Fibroblast of gingiva (primary cell): ENCODE data around the gene IRX2.

Source experiments
- DNase-seq: peaks from one replicate; pipeline ENCODE4 v3.0.0-alpha.2; 2011; ENCODE audit warnings: low read depth

Gene IRX2

DNA sequence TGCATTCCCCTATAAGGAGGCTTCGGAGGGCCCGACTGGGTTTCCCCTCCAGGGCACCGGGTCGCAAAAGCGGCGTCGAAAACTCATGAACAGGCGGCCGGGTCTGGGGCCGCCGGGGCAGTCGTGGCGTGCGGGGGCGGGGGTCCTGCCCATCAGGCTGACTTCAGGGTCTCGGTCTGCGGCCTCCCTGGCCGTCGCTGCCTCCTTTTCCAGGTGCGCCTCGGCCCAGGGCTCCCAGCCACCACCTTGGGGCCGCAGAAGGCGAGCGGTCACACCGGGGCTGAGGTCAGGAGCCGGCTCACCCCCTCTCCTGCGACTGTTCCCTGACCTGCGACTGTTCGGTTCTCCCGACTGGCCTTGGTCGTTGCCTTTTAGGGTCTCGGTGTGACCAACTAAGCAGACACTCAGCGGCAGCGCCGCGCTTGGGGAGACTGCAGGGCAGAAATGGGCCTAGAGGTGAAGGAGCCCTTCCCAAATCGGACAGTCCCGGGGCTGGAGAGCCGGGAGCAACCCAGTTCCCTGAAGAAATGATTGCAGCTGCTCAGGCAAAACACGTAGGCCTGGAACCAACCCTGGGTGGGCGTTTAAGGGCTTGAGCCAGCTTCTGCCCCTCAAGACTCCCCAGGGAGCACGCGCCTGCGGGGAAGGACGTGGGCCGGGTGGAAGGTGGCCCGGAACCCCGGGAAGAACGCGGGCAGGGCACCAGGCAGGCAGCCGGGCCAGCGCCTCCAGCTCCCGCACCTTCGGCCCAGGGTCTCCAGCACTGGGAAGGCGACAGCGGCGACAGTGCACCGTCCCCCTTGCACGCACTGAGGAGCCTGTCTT, 11.2 kb downstream of the IRX2 start:
- no peak for DNase-seq

DNA sequence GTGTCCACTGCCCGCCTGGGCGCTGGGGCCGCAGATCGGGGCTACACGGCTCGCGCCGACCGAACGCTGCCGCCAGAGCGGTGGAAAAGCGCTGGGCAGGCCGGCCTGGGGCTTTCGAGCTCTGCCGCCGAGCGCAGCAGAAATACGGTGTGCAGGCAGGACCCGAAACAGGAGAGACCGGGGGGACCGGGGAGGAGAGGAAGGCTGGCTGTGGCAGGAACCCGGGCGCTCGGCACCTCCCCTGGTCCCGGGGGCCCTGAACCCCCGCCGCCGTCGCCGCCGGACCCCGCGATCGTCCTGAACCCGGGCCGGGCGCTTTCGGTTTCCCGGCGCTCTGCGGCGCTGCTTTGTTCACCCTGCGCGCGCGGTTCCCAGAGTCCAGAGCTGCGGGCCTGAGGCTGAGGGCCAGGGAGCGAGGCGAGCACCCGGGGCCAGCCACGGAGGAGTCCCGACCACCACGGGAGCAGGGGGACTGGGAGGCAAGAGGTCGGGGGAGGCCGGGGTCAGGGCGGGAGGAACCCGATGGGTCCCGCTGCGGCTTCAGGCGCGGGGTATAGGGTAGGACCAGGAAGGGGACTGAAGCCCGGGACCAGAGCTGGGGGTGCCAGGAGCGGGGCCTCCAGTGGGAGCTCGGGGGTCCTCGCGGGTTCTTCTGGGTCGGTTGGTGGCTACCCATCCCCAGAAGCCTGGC, 12.0 kb downstream of the IRX2 start:
- no peak for DNase-seq

DNA sequence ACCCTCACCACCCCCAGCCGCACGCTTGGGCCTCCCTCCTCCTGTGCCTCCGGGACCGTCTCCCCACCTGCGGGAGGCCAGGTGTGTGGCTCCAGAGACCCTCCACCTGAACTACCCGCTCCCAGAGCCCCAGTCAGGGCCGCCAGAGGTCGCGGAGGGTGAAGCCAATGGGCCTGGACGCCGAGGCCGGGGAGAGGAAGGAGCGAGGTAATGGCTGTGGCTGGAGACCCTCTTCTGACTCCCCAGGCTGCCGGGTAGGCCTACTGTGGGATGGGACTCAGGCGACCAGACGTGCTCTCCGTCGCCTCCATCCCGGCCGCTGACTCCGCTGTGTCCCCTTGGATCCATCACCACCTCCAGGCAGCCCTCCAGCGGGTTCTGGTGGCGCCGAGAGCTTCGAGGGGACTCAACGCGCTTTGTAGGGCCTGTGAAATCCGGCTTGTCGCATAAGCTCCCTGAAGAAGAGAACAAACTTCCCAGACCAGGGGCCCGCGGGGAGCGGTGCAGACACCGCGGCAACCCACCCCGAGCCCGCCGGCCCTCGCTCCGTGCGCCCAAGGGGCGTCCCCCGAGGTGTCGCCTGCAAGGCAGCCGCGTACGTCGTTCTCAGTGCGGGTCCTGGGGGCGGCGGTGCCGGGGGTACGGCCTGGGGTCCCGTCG, 12.6 kb downstream of the IRX2 start:
- no peak for DNase-seq

DNA sequence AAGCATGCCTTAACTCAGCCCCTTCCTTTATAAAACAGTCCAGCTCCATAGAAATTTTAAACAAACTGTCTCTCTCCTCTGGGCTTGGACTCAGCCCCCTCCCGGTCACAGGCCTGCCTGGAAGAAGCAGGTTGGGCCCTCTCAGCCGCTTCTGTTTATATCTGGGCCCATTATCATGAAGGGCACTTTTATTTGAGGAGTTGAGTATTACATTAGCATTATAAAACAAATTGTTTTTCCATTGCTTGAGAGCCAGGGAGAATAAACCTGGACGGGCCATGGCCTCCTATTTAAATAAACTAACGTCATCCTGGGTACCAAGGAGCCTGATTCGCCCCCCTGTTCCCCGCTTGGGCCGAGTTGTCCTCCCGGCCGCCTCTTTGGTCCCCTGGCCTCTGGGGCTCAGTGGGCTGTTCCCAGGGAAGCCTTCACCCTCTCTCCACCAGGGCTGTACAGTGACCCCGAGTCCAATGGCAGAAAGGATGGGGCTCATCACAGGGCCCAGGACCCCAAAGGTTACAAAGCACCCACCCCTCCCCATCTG, 13.2 kb downstream of the IRX2 start:
- DNase-seq, result no peak

DNA sequence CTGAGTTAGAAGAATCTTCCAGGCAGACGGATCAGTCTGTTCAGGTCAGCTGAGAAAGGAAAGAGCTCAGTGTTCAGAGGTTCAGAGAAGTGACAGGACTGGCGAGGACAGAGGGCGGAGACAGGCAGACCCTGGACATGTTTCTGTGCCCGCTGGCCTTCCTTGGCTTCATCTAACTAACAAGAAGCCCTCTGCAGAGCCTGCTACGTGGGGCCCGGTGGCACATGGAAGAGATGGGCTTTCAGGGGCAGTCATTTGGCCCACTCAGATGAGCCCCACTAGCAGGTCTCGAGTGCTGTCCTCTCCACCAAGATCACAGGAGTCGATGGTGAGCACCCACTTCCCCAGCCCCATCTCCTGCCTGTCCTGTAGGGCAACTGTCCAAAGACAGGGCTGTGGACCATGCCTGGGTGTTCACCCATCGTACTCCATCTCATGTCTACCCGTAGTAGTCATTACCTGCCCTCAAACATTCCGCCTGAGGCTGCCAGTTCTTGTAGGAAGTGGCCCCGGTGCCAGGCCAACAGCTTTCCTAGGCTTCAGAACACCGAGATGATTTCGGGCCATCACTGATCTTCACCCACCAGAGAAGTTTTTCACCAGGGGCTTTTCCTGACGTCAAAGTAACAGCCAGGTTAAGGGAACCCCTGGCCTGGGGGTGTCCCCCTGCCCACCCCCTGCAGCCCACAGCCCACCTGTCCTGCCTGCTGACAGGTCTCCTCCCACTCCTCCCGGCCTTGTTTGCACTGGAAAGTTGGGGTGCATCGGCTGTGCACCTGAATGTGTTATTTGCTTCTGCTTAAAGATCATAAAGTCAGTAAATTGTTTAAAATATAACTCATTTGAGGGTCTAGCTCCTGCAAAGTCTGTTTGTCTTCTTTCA, 14.0 kb downstream of the IRX2 start:
- DNase-seq, result no peak

DNA sequence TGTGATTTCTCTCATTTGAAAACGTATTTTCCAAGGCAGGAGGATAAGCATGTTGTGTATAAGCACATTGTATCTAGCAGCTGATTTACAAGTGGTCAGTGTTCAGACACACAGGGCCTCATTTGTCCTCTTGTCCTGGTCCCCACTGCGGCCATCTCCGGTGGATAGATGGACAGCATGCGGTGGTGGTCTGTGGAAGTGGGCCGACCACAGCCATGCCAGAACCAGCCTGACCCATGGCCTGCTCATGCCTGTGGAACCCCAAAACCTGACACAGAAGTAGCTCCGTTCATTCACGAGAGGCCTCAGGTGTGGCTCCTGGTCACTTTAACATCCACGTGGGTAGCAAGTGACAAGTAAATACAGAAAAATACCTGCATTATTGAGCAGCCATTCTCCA, 14.6 kb downstream of the IRX2 start:
- no peak for DNase-seq

DNA sequence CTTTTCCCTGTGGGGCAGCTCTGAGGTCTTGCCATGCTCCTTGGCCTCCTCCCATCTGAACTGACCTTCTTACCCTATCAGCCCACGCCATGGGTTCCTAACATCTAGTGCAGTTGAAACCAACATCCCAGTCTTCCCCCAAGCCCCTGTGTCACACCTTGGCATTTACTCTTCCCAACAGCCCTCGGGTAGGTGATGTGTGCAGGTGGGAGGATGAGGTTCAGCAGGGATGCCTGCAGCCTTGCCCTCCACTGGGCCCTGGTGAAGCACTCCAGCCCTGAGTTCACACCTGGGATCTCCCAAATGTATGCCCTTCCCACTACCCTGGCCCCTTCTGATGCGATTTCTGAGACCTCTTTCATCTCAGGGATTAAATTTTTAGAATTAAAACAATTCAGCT, 15.5 kb downstream of the IRX2 start:
- DNase-seq, result no peak

DNA sequence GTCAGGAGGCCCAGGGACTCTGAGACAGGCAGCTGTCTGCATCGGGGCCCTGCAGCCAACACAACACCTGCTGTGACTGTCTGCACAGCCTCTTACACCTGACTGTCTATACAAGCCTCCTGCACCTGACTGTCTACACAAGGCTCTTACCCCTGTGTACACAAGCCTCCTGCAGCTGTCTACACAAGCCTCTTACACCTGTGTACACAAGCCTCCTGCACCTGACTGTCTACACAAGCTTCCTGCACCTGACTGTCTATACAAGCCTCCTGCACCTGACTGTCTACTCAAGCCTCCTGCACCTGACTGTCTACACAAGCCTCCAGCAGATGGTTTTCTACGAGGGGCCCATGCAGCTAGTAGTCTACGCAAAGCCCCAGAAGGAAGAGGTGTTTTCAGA, 18.6 kb downstream of the IRX2 start:
- no peak for DNase-seq

DNA sequence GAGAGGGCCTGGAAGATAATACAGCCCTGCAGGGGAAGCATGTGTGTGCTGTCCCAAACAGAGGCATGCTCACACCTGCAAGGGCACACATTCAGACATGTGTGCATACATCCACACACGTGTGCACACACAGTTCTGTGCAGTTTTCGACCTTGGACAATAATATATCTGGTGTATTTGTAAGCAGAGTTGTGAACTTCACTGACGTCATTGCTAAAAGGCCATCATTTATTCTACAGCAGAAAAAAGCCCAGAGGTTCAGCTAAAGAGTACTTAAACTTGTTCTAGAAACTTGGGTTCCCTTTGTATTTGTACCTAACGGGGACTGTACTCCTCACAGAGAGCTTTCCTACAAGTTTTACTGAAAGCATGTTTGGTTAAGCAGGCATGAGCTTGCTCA, 19.5 kb downstream of the IRX2 start:
- DNase-seq, result no peak

DNA sequence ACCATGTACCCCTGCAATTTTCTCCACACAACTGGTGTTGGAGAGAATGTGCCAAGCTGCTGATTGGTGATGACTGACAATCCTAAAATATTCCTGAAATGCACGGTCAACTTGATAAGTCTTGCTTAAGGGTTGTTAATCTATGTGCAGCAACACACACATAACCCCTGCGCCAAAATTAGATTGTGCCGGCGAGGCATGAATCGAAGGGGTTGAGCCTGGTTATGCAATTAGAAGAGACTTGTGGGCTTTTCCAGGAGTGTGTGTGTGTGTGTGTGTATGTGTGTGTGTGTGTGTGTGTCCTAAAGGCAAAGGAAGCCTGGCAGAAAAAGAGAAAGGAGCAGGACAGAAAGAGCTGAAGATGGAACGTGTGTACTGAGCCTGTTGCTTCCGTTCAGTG, 22.3 kb downstream of the IRX2 start:
- no peak for DNase-seq

DNA sequence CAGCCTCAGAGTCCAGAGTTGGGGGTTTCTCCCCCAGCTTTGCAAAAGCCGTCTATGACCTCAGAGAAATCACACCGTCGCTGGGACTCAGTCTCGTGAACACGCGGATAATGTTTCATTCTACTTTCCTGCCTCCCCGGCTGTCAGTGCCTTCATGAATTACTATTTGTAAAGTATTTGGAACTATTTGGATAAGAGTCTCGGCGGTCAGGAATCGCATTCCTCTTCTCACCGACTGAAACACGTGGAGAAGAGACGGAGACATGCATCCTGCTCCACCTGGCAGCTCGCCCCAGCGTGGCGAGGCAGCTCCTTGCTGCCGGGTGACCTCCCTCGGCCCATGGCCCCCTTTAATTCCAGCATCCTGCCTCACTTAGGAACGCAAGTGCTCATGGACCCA, 23.9 kb downstream of the IRX2 start:
- DNase-seq, result no peak

DNA sequence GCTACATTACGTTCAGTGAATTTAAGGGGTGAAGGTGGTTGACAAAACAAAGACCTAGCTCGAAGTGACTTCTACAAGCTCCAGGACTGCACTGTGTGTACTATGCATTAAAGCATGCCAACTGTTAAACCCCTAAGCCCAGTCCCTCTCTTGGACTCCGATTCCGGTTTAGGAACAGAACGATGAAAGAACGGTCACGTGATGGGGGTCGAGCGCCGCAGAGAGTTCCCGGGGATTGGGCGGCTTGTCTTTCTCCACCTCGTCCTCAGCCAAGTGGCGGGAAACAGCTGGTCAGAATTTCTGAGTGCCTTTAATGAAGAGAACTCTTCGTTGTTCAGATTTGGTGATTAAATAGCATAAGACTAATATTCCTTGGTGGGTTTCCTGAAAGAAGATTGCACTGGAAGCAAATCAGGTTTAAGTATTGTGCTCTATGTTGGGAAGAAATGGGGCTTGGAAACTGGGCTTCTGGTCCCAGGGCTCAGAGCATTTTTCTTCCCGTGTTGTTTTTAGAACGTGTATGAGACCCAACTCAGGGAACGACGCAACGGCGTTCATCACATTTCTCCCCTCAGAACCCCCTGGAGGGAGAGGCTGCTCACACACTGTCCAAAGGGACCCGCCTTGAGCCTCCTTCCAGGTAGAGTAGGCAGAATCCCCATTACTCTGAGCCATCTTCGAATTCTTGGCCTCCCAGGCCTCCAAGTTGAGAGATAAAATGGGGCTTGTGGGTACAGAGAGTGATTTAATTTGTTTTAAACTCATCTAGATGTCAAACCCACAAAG, 25.3 kb downstream of the IRX2 start:
- no peak for DNase-seq

DNA sequence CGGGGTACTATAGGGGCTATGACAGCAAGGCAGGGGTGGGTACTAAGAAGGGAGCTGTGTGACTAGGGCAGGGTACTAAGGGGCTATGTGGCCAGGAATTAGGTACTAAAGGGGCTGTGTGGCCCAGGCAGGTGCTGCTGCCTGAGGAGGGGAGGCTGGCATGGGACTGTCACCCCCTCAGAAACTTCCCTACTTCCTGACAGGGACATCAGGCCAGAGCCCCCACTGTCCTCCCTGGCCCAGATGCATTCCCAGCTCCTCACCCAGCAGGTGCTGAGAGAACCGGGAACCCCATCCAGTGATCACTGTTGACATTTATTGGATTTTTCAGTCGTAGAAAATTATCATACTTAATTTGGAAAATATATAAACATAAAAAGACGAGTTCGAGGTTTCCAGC, 26.6 kb downstream of the IRX2 start:
- DNase-seq, result no peak

DNA sequence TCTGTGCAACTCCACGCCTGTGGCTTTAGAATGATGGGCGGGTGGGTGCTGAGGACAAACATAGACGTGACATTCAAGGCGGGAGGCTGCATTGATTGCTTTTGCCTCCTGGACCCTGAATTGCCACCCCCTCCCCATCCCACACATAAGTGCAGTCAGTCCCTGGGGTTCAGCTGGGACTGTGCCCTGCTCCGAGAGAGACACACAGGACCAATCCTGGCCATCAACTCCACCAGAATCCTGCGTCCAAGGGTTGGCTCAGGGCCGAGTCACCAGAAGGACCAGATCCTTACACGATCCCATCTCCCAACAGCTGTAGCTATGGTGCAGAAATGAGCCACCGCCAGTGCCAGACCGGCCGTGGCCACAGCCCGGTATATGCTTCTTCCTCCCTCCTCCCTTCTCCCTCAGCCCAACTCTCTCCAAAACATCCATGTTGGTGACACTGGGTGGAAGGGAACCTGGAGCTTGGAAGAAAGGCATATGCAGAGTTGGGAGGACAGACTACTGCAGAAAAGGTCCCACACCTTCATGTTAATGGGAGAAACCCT, 27.4 kb downstream of the IRX2 start:
- no peak for DNase-seq

DNA sequence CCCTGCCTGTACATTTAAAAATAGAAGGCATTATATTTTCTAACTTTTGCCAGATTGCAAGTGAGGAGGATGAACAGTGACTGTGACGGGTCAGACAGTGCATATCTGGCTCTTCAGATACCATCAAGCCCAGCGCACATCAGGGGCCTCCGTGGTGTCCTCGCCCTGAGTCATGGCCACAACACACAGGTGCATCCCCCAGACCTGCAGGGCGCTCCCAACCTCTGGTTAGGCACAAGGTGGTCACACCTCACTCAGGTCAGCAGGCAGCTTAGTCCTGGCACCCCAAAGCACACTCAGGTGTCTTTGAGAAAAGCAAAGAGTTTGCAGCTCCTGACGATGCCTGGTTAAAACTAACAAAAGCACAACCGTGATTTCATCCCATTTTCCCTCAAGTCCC, 28.6 kb downstream of the IRX2 start:
- DNase-seq, result no peak

DNA sequence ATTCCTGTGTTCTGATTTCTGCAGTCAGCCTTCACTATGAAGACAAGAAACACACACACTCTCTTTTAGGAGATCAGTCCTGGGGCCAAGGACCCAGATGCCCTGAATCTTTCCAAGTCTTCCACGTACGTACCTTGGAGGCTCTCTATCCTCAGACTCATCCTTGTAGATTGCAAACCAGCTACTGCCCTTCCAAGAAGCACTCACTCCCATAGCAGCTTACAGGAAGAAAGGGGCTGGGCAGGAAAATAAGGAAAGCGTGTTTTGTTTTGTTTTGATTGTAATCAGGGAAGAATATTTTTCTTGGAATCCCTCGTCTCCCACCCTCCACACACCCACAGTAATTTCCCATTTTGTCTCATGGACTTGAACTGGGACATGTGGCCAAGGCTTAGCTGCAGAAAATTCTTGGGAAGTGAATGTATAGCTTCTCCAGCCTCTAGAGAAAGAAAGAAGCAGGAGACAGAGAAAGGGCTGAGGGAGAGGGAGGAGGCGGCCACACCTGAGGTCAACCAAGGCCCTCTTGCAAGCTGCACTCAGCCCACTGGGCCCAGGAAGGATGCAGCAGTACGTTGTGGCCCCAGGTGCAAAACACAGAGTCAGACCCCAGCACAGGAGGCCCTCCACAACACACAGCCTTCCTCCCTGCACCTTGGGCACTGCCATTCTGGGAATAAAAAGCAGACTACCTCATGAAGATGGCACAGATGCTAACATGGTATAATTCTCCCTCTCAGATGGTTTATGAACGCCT, 29.9 kb downstream of the IRX2 start:
- no peak for DNase-seq

DNA sequence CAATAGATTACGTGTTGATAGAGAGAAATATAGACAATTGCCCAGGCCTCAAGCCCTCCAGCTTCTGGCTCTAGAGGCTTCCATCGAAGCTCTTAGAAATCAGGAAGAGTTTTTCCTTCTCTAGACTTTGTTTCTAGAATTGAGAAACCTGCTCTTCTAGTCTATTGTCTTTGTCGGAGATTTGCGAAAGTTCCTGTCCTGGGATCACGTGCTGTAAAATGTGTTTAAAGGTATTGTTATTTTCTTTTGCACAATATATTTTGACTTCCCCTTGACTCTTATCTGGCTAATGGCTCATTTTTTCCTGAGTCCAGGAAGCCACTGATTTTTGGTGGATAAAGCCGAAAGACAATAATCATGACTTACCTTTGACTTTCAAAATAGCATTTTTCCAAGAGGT, 32.1 kb downstream of the IRX2 start:
- no peak for DNase-seq

DNA sequence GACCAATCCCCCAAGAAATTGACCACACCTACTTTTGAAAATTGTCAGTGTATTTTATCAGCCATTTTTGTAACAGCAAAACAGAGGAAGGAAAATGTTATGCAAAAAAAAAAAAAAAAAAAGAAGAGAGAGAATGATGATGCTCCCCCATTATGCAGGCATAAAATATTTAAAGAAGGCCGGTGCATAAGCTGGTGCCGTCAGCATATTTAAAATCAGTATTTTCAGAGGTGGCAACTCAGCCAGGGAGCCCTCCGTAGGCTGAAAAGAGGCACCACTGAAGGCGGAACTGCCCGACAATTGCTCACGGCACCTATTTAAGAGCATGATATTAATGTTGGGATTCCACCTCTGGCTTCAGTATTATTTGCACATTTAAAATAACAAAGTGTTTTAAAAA, 33.4 kb downstream of the IRX2 start:
- no peak for DNase-seq

DNA sequence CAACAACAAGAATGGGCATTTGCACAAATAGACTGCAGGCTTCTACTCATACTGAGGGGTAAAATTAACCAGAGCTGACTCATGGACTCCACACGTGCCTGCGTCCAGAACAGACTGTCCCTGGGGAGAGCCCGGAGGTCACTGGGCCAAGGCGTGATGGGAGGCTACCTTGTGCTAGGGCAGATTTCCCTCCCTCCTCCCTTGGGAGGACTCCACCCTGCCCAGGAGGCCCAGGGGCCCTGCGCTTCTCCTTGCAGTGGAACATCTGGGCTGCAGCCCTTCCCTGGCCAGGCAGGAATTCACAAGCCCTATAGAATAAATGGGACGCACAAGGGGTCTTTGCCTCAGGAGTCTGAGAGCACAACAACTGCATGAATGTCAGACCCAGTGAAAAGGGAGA, 35.6 kb downstream of the IRX2 start:
- no peak for DNase-seq

DNA sequence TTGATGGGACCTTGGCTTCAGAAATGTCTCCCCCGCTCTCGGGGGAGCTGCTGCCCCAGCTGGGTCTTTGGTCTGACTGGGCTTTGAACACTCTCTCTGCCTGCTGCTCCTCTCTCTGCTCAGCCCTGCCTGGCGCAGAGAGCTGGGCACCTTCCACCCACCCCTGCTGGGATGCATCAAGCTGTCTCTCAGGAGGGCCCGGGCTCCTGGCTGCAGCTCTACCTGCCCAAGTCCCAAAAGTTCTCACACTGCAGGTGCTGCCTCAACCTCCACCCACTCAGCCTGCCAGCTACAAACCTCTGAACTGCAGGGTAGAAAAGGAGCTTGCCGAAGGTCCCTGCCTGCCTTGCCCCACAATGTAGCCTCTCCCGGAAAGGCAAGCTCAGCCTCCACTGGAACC, 36.7 kb downstream of the IRX2 start:
- no peak for DNase-seq
